ENCODE results near the gene MARCHF4.

MARCHF4 gene

DNA sequence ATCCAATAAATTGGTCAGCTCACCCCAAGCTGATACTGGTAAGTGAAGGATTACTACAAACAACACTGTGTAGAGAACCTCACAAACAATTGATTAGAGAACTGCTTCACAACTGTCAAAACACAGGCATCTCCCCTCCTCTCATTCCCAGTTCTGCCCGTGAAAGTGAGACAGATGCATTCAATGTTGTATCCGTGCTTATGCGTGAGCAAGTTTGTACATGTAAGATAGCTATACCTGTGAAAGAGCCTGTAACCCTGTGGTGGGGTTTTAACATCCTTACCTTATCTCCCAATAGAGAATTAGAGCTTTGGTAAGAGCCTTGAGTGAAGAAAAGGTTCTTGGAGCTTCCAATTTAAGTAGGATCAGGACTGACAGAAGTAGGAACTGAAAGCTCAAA is 9.1 kb downstream of the MARCHF4 start:
- DNase-seq (ENCODE audit: insufficient read length, low spot score), result no peak
- FAIRE-seq, result no peak
- TF ChIP-seq, protein P1, sequence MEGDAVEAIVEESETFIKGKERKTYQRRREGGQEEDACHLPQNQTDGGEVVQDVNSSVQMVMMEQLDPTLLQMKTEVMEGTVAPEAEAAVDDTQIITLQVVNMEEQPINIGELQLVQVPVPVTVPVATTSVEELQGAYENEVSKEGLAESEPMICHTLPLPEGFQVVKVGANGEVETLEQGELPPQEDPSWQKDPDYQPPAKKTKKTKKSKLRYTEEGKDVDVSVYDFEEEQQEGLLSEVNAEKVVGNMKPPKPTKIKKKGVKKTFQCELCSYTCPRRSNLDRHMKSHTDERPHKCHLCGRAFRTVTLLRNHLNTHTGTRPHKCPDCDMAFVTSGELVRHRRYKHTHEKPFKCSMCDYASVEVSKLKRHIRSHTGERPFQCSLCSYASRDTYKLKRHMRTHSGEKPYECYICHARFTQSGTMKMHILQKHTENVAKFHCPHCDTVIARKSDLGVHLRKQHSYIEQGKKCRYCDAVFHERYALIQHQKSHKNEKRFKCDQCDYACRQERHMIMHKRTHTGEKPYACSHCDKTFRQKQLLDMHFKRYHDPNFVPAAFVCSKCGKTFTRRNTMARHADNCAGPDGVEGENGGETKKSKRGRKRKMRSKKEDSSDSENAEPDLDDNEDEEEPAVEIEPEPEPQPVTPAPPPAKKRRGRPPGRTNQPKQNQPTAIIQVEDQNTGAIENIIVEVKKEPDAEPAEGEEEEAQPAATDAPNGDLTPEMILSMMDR (IDR thresholded peaks at IDR 0.05; ENCODE audit: insufficient read depth, missing control alignments), result no peak

- no peak for FAIRE-seq
- no peak for DNase-seq (ENCODE audit: insufficient read length, low spot score)
Observed at GRCh38 chr2:216362730-216363129, 9.6 kb downstream of the MARCHF4 start.

DNA sequence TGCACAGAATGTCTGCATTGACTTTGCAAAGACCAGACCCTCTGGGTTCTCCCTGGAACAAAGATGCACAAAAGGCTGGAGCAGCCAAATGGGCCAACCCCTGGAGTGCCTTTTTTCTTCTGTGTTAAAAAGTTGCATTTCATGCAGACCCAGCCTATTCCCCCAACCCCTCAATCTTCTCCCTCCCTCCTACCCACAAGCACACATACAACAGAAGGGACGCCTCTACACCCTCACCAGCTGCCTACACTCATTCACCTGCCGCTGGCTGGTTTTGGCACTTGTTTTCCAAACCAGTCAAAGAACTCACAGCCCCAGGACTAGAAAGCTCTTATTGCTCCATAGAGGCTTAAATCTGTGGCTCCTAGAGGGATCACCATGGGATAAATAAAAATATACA is 16.6 kb downstream of the MARCHF4 start:
- FAIRE-seq, result no peak
- TF ChIP-seq, protein P1 (IDR thresholded peaks at IDR 0.05; ENCODE audit: insufficient read depth, missing control alignments), result no peak
- DNase-seq (ENCODE audit: insufficient read length, low spot score), result no peak

More at GRCh38 chr2:216362730-216363129, 9.6 kb downstream of the MARCHF4 start:
- TF ChIP-seq, protein P1 (IDR thresholded peaks at IDR 0.05; ENCODE audit: insufficient read depth, missing control alignments), result no peak

GRCh38 chr2:216354306-216354705 is 18.0 kb downstream of the MARCHF4 start:
- DNase-seq (ENCODE audit: insufficient read length, low spot score) (no peak), FAIRE-seq (no peak)
- TF ChIP-seq, protein P1 (IDR thresholded peaks at IDR 0.05; ENCODE audit: insufficient read depth, missing control alignments), result no peak

DNA sequence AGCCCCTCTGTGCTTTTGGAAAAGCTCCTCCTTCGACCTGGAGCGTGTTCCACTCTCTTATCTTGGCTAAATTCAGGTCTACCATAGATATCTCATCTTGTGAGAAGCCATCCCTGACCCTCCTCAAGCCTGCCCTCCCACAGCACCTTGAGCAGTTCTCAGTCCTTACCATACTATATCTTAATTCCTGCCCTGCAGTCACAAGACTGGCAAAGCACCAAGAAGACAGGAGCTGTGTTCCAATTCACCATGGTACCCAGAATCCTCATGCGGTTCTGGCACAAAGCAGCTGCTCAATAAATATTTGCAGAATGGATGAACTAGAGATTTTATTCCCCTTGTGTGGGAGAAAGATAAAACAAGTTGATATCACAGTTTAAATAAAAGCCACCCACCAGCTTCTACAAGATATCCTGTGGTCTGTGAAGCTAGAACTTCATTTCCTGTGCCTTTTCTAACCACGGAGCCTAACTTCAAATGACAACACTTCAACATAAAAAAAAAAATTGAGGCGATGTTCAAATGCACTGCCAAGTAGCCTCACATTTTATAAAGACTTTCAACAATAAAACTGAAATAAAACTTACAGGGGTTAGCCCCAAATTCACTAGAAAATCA is 19.5 kb downstream of the MARCHF4 start:
- FAIRE-seq, result no peak
- DNase-seq (ENCODE audit: insufficient read length, low spot score), result no peak
- TF ChIP-seq, protein P1 (IDR thresholded peaks at IDR 0.05; ENCODE audit: insufficient read depth, missing control alignments), result no peak

- DNase-seq (ENCODE audit: insufficient read length, low spot score), result no peak
- no peak for FAIRE-seq
- TF ChIP-seq, protein P1 (IDR thresholded peaks at IDR 0.05; ENCODE audit: insufficient read depth, missing control alignments), result no peak
Observed at GRCh38 chr2:216351172-216351925, 20.9 kb downstream of the MARCHF4 start.

DNA sequence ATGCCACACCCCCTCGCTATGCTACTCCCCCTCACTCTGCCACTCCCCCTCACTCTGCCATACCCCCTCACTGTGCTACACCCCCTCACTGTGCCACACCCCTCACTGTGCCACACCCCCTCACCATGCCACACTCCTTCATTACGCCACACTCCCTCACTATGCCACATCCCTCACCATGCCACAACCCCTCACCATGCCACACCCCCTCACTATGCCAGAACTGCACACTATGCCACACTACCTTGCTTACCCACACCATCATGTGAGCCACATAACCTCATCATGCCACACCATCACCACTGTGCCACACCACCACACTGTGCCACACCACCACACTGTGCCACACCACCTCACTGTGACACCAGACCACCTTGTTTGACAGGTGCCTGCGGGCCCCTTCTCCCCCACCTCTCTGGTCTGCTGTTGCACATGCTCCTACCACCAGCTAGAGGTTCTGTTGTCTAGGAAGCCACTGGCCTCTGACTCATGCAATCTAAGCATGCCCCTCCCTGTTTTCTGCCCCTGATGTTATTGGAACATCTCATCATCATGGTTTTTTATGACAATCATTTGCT is 22.0 kb downstream of the MARCHF4 start:
- TF ChIP-seq, protein P1 (IDR thresholded peaks at IDR 0.05; ENCODE audit: insufficient read depth, missing control alignments), result no peak
- no peak for FAIRE-seq
- DNase-seq (ENCODE audit: insufficient read length, low spot score), result no peak

All from D721Med (cell line).